NB4 (cell line): ENCODE measurements around the gene TESK2.
"Not testable (repeated sequence)": the region's sequence is repeated elsewhere in the genome, so short reads cannot be mapped to it uniquely, and the experiment has no call there.

Experiments
- DNase-seq: peaks from one replicate; pipeline ENCODE4 v3.0.0; 2010; ENCODE audit warnings: low read depth
- H3K4me3 ChIP-seq: one replicate; pipeline ENCODE4 v1.5.1; 2011; ENCODE audit warnings: mild to moderate bottlenecking, low read depth, low read length, moderate library complexity
- MYC ChIP-seq: IDR thresholded peaks from 2 replicates; pipeline ENCODE4 v1.6.1; 2011; ENCODE audit warnings: low read depth, low read length
- POLR2A ChIP-seq: IDR thresholded peaks from 2 replicates; pipeline ENCODE4 v1.6.1; 2011; ENCODE audit warnings: mild to moderate bottlenecking; ENCODE audit not compliant: insufficient read length; ENCODE audit errors: extremely low read depth
- TF ChIP-seq, protein P1 (sequence below): IDR thresholded peaks from one replicate; pipeline ENCODE4 v1.5.1; 2012; ENCODE audit warnings: low read depth, low read length
- TF ChIP-seq, protein P2 (sequence below): IDR thresholded peaks from 2 replicates; pipeline ENCODE4 v1.6.1; 2011; ENCODE audit warnings: low read depth, low read length

The TESK2 gene

DNA sequence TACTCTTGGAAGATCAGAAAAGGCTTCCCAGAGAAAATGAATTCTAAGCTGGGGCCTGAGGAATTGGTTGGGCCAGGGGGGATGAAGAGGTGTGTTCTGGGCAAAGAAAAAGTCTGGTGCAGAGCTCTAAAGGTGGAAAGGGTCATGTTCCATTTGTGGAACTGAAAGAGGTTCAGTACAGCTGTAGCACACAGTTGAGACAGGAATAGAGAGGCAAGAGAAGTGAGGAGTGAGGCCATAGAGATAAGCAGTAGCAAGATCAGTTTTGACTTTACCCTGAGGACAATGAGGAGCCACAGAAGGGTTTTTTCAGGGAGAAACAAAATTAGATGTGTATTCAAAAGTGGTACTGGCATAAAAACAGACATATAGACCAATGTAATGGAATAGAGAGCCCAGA lies 120.4 kb downstream of the TESK2 start:
- H3K4me3 ChIP-seq, result no peak overlapping the region
- TF ChIP-seq, protein P1, sequence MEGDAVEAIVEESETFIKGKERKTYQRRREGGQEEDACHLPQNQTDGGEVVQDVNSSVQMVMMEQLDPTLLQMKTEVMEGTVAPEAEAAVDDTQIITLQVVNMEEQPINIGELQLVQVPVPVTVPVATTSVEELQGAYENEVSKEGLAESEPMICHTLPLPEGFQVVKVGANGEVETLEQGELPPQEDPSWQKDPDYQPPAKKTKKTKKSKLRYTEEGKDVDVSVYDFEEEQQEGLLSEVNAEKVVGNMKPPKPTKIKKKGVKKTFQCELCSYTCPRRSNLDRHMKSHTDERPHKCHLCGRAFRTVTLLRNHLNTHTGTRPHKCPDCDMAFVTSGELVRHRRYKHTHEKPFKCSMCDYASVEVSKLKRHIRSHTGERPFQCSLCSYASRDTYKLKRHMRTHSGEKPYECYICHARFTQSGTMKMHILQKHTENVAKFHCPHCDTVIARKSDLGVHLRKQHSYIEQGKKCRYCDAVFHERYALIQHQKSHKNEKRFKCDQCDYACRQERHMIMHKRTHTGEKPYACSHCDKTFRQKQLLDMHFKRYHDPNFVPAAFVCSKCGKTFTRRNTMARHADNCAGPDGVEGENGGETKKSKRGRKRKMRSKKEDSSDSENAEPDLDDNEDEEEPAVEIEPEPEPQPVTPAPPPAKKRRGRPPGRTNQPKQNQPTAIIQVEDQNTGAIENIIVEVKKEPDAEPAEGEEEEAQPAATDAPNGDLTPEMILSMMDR, result no peak
- no peak for TF ChIP-seq POLR2A
- no peak for TF ChIP-seq MYC
- TF ChIP-seq, protein P2, sequence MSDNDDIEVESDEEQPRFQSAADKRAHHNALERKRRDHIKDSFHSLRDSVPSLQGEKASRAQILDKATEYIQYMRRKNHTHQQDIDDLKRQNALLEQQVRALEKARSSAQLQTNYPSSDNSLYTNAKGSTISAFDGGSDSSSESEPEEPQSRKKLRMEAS, result no peak
- DNase-seq, result no peak

DNA sequence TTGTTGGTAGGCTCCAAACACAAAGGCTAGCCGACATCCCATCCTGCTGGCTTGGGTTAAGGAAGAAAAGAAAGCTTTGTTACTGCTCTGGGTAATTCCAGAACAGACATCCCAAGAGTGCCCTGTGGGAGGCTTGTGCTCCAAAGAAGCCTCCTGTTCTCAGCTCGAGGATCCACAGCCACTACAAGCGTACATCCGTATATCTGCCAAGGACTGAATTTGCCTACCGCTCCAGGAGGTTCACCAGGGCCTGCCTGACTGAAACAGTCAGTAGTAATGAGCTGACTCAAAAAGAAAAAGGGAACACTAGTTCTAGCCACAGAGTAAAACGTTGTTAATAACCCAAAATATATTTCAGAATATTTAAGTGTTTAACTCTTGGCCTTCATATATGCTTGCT lies 125.9 kb downstream of the TESK2 start:
- TF ChIP-seq, protein P2, result no peak
- TF ChIP-seq POLR2A (no peak), MYC (no peak)
- TF ChIP-seq, protein P1, result no peak
- H3K4me3 ChIP-seq, result no peak overlapping the region
- no peak for DNase-seq

DNA sequence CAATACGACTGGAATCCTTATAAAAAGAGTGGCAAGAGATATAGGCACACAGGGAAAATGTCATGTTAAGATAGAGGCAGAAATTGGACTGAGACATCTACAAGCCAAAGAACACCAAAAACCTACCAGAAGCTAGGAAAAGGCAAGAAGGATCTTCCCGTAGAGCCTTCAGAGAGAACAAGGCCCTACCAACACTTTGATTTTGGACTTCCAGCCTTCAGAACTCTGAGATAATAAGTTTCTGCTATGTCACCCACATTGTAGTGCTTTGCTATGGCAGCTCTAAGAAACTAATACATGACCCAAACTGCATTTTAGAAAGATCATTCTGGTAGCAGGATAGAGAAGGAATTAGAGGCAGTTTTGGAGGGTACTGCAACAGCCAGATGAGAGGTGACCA lies 126.7 kb downstream of the TESK2 start:
- TF ChIP-seq, protein P1, result no peak
- TF ChIP-seq, protein P2, result no peak
- TF ChIP-seq POLR2A, result no peak
- H3K4me3 ChIP-seq, result no peak overlapping the region
- no peak for DNase-seq

DNA sequence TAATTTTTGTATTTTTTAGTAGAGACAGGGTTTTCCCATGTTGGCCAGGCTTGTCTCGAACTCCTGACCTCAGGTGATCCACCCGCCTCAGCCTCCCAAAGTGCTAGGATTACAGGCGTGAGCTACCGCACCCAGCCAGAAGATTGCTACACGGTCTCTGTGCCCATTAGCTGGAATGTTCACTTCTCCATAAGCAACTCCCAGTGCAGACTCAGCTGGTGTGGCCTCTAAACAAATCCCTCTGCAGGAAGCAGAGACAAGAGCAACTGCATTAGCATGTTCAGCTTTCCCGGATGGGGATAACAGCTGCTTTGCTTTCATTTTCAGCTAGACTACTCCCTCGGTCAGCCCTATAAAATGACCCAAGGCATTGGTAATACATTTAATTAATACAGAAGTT lies 130.0 kb downstream of the TESK2 start:
- not testable (repeated sequence) for DNase-seq, H3K4me3 ChIP-seq

DNA sequence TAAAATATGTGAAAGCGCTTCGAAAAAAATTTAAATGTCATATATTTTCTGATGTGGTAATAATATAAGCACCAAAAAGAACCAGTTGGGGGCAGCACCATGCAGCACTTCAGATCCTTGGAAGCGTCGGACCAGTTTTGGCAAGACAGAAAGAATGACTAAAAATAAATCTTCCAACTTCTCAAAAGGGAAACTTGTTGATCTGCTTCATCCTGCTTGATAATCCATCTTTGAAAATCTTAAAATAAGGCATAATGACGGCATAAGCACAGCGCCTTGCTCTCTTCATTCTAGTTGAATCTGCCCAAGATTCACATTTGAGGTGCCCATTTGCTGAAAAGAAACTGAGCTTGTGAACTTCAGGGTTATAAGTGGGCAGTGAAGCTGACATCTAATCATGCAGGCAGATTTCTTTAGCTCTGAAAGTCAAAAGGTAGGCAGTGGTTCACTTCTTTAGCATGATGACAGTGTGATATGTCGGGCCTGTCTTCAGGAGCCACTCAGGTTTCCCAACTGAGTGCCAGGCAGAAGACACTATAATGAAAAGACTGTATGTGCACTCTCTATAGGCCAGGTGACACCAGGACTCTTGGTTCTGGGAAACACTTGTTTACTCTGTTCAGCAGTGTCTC lies 131.0 kb downstream of the TESK2 start:
- TF ChIP-seq, protein P2, result no peak
- TF ChIP-seq, protein P1, result peak; percentile 27
- no peak overlapping the region for H3K4me3 ChIP-seq
- DNase-seq, result peak; percentile 71

DNA sequence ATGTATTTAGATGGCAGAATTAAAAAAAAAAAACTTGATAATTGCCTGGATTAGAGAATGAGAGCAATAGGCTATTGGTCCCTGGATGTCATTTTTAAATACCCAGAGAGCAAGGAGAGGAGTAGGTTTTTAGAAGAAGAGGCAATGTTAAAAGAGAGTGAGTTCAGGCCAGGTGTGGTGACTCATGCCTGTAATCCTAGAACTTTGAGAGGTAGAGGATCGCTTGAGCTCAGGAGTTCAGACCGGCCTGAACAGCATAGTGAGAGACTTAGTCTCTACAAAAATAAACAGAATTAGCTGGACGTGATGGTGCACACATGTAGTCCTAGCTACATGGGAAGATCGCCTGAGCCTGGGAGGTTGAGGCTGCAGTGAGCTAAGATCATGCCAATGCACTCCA lies 134.8 kb downstream of the TESK2 start:
- TF ChIP-seq MYC (no peak), POLR2A (no peak)
- TF ChIP-seq, protein P2, result no peak
- TF ChIP-seq, protein P1, result no peak
- DNase-seq, result no peak
- no peak overlapping the region for H3K4me3 ChIP-seq
